ENCODE results near the gene CAMK1D.

Gene CAMK1D

GRCh38 chr10:12643279-12643678 is 293.9 kb downstream of the CAMK1D start:
- no peaks in the 10 kb centered on the region for H3K9me3 ChIP-seq (ENCODE audit: severe bottlenecking)
- H3K27ac ChIP-seq, result no peak overlapping the region
- DNase-seq, result no peak

GRCh38 chr10:12644380-12645144 is 295.2 kb downstream of the CAMK1D start:
- Histone ChIP-seq H3K4me3 (ENCODE audit: low read depth, low read length) (no peak overlapping the region), H3K27me3 (ENCODE audit: insufficient read depth, low read depth, severe bottlenecking) (no peaks in the 10 kb centered on the region), H3K27ac (no peak overlapping the region), H3K36me3 (no peaks in the 10 kb centered on the region), H3K9me3 (ENCODE audit: severe bottlenecking) (no peaks in the 10 kb centered on the region)
- TF ChIP-seq CTCF (IDR thresholded peaks at IDR 0.05; ENCODE audit: low read depth, low read length), result no peak
- DNase-seq, result no peak

More at GRCh38 chr10:12643279-12643678, 293.9 kb downstream of the CAMK1D start:
- no peak for TF ChIP-seq CTCF (IDR thresholded peaks at IDR 0.05; ENCODE audit: low read depth, low read length)
- no peaks in the 10 kb centered on the region for H3K36me3 ChIP-seq
- H3K27me3 ChIP-seq (ENCODE audit: insufficient read depth, low read depth, severe bottlenecking), result no peaks in the 10 kb centered on the region
- H3K4me3 ChIP-seq (ENCODE audit: low read depth, low read length), result no peak overlapping the region

- Histone ChIP-seq H3K27me3 (ENCODE audit: insufficient read depth, low read depth, severe bottlenecking) (no peaks in the 10 kb centered on the region), H3K36me3 (no peaks in the 10 kb centered on the region), H3K27ac (no peak overlapping the region), H3K4me3 (ENCODE audit: low read depth, low read length) (no peak overlapping the region), H3K9me3 (ENCODE audit: severe bottlenecking) (no peaks in the 10 kb centered on the region)
- no peak for TF ChIP-seq CTCF (IDR thresholded peaks at IDR 0.05; ENCODE audit: low read depth, low read length)
- DNase-seq, result no peak
Observed at GRCh38 chr10:12645449-12645848, 296.1 kb downstream of the CAMK1D start.

- Histone ChIP-seq H3K36me3 (no peaks in the 10 kb centered on the region), H3K9me3 (ENCODE audit: severe bottlenecking) (no peaks in the 10 kb centered on the region), H3K27me3 (ENCODE audit: insufficient read depth, low read depth, severe bottlenecking) (no peaks in the 10 kb centered on the region), H3K27ac (no peak overlapping the region), H3K4me3 (ENCODE audit: low read depth, low read length) (no peak overlapping the region)
- DNase-seq, result no peak
- no peak for TF ChIP-seq CTCF (IDR thresholded peaks at IDR 0.05; ENCODE audit: low read depth, low read length)
Observed at GRCh38 chr10:12649012-12649584, 299.8 kb downstream of the CAMK1D start.

- Histone ChIP-seq H3K9me3 (ENCODE audit: severe bottlenecking) (no peaks in the 10 kb centered on the region), H3K27me3 (ENCODE audit: insufficient read depth, low read depth, severe bottlenecking) (no peaks in the 10 kb centered on the region), H3K27ac (no peak overlapping the region), H3K4me3 (ENCODE audit: low read depth, low read length) (no peak overlapping the region), H3K36me3 (no peaks in the 10 kb centered on the region)
- no peak for TF ChIP-seq CTCF (IDR thresholded peaks at IDR 0.05; ENCODE audit: low read depth, low read length)
- DNase-seq, result no peak
Observed at GRCh38 chr10:12650122-12650521, 300.8 kb downstream of the CAMK1D start.

Data from WERI-Rb-1 (cell line).